Adrenal gland (tissue), 12 donors: Measurements from ENCODE around the gene RHOT1. TPM values are rescaled to one million over a fixed set of nuclear protein-coding genes. Genes with fewer than 3 reads are reported as not detected.

Experiments used
- DNase-seq, 7 donors: peaks; one replicate each; pipeline ENCODE4 v3.0.0-alpha.2; 2019 to 2020
- H3K27ac ChIP-seq, 5 donors: fragments of 200-600 bp; sonication (generic) in 4 of 5; 1 replicate in 3 of 5; 2 replicates in 2 of 5; pipeline versions ENCODE4 v1.5.1 to v1.8.0; 2016 to 2020; ENCODE audit warnings: mild to moderate bottlenecking in 1 of 5
- H3K27me3 ChIP-seq: fragments of 200-600 bp; 2 replicates; pipeline ENCODE4 v1.8.0; 2021
- H3K36me3 ChIP-seq, 2 donors: fragments of 200-600 bp; replicated peaks in 1 of 2; 1 replicate in 1 of 2; 2 replicates in 1 of 2; pipeline versions ENCODE4 v1.5.1 to v1.8.0; 2018 to 2022
- H3K4me1 ChIP-seq, 2 donors: fragments of 200-600 bp; replicated peaks in 1 of 2; 1 replicate in 1 of 2; 2 replicates in 1 of 2; pipeline versions ENCODE4 v1.5.1 to v1.8.0; 2018 to 2021
- H3K4me3 ChIP-seq, 4 donors: fragments of 200-600 bp; sonication (generic) in 3 of 4; one replicate each; pipeline ENCODE4 v1.5.1; 2016 to 2018
- H3K9me3 ChIP-seq, 3 donors: fragments of 200-600 bp; sonication (generic) in 1 of 3; replicated peaks in 1 of 3; 1 replicate in 2 of 3; 2 replicates in 1 of 3; pipeline versions ENCODE4 v1.5.1 to v1.8.0; 2016 to 2021
- POLR2A ChIP-seq, 2 donors: fragments of 450-650 bp; IDR thresholded peaks; one replicate each; pipeline ENCODE4 v1.6.1; 2017; ENCODE audit warnings: antibody characterized with exemption in 2 of 2, mild to moderate bottlenecking in 2 of 2, moderate library complexity in 1 of 2
- WGBS, 4 donors: extraction: QIAGEN DNeasy Blood & Tissue Kit in 2 of 4; methylation state at CpG; one replicate each; pipeline versions ENCODE4 v1.1.5 to v1.1.7; 2013 to 2017; 5-methylcytosine and 5-hydroxymethylcytosine counted together
- intact Hi-C, 2 donors: fragments of 100-400 bp; cut with DNase I; formaldehyde crosslinking; loops; one replicate each; pipeline versions ENCODE4 v1.14.1 to v1.15.0; 2022 to 2023
- polyA plus RNA-seq, 3 donors: library from polyadenylated mRNA; stranded (reverse); fragments of 200-250 nt in 2 of 3; fragments of 350-450 nt in 1 of 3; fragmentation: Illumina TruSeq in 1 of 3; extraction: RNeasy Lipid Tissue Mini Kit (QIAGEN cat#74804) in 1 of 3; gene quantifications; one replicate each; pipeline ENCODE4 v1.2.3, GENCODE V29; 2013 to 2014
- total RNA-seq, 9 donors: library from RNA; depleted of rRNA in 4 of 9; stranded (reverse); fragments of >200 nt in 4 of 9; fragments of 120-200 nt in 1 of 9; fragmentation: NEBNext Ultra II Directional in 1 of 9; extraction: Animal tissue kit (Norgen Biotek cat#: 25700) in 1 of 9; gene quantifications; one replicate each; pipeline versions ENCODE4 v1.1.0 to v1.2.4, GENCODE V29; 2013 to 2023
- TF ChIP-seq, protein P1 (sequence below), 6 experiments: fragments of 450-650 bp in 4 of 6; fragments of 200-600 bp in 2 of 6; sonication (generic) in 1 of 6; IDR thresholded peaks; 1 replicate in 5 of 6; 2 replicates in 1 of 6; pipeline versions ENCODE4 v1.5.1 to v1.8.0; 2016 to 2021; ENCODE audit warnings: antibody characterized with exemption in 6 of 6, mild to moderate bottlenecking in 2 of 6, moderate library complexity in 1 of 6
- donor health status: healthy with polysubstance abuse.
- donor health status: Bipolar disorder and iron deficiency.
- donor health status: DM: yes; HTN: yes; CAD: no.
- donor health status: DM: no; HTN: no; CAD: no.
- donor health status: DM: no; HTN: no; CAD: no.
- donor health status: DM: yes; HTN: yes; CAD: no.

RHOT1 gene
- total and polyA plus RNA-seq, 12 donors, result 44.2 to 97.7 (median 66.4) TPM

DNA sequence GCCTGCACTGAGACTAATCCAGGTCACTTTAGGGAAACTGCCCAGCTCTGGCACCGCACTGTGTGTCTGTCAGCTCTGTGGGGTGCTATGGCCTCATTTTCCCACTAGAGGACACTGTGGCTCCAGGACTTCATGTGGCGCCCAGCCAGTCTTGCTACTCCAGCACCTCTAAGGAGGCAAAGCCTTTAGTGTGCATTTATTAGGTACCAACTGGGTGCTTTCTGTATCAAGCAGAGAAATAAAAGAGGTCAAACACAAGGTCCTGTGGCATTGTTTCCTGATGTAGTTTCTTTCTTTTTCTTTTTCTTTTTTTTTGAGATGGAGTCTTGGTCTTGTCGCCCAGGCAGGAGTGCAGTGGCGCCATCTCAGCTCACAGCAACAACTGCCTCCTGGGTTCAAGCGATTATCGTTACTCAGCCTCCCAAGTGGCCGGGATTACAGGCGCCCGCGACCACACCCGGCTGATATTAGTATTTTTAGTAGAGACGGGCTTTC lies 110.9 kb downstream of the RHOT1 start:
- Histone ChIP-seq H3K9me3 (no peaks in the 10 kb centered on the region), H3K27me3 (no peaks in the 10 kb centered on the region), H3K4me1 (peaks cover 0 to 9% of the 10 kb centered on the region in 2 donors), H3K4me3 (no peak overlapping the region), H3K36me3 (no peaks in the 10 kb centered on the region), H3K27ac (no peak overlapping the region)
- no peak for TF ChIP-seq POLR2A (IDR thresholded peaks at IDR 0.05)
- TF ChIP-seq, protein P1, sequence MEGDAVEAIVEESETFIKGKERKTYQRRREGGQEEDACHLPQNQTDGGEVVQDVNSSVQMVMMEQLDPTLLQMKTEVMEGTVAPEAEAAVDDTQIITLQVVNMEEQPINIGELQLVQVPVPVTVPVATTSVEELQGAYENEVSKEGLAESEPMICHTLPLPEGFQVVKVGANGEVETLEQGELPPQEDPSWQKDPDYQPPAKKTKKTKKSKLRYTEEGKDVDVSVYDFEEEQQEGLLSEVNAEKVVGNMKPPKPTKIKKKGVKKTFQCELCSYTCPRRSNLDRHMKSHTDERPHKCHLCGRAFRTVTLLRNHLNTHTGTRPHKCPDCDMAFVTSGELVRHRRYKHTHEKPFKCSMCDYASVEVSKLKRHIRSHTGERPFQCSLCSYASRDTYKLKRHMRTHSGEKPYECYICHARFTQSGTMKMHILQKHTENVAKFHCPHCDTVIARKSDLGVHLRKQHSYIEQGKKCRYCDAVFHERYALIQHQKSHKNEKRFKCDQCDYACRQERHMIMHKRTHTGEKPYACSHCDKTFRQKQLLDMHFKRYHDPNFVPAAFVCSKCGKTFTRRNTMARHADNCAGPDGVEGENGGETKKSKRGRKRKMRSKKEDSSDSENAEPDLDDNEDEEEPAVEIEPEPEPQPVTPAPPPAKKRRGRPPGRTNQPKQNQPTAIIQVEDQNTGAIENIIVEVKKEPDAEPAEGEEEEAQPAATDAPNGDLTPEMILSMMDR (IDR thresholded peaks at IDR 0.05), result peak; percentile 94 to 99 (median 98)
- WGBS, 4 donors, result 49 to 57% (median 53%) methylated on average over 12 of the region's 12 CpGs
- intact Hi-C loops, result loop anchor here (2.0 kb wide), 2 partner anchors 66 to 70 kb away; no protein-coding TSS in a partner anchor
- peak; percentile 78 to 96 (median 87) for DNase-seq

DNA sequence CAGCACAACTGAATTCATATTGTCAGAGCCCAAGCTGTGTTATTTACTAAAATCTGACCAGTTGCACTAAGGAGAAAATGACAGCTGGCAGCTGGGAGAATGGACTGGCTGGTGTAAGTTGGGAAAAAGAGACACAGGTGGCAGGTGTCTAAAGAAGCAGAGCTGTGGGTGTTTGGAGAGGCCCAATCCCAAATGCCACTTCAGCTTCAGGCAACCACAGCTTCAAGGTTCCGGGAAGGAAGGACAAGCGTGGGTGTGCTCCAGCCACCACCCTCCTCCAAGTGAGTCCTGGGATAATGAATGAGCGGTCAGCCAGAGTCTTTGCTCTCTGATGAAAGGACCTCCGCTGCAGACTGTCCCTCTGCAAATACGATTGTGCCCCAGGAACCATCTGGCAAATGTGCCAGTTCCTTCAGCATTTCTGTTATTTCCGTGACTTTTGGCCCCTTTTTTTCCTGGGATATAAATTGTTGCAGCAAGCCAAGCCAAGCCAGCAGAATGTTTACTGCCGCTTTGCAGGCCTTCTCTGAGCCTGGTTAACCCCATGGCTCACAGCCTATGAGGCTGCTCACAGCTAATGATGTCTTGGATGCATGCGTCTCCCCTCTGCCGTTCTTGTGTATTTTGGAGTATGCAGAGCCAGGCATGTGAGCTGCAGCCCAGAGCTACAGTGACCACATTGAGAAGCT lies 113.9 kb downstream of the RHOT1 start:
- Histone ChIP-seq H3K27ac (no peak overlapping the region), H3K4me3 (no peak overlapping the region), H3K4me1 (peaks cover 5 to 12% of the 10 kb centered on the region in 2 donors), H3K9me3 (no peaks in the 10 kb centered on the region), H3K27me3 (no peaks in the 10 kb centered on the region), H3K36me3 (no peaks in the 10 kb centered on the region)
- DNase-seq, result peak in 2 of 7 donors; percentile 19 to 38
- TF ChIP-seq, protein P1 (IDR thresholded peaks at IDR 0.05), result no peak
- no peak for TF ChIP-seq POLR2A (IDR thresholded peaks at IDR 0.05)
- WGBS, 4 donors, result 36 to 49% (median 41%) methylated on average over 7 to 9 of the region's 9 CpGs
- intact Hi-C loops, result no loop called here

DNA sequence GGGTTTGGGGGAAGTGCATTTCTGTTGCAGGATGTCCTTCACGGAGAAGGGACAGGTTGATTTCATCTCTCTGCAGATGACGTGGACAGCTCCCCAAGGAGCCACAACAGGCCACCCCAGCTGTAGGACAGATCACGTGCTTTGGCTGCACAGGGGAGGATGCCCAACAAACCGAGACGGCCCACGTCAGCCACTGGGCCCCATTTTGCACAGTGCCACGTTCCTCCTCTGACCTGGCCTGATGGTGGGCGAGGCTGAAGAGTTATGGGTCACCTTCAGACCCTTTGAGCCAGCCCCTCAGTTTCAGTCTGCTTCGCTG lies 114.4 kb downstream of the RHOT1 start:
- H3K36me3 ChIP-seq, result no peaks in the 10 kb centered on the region
- H3K4me3 ChIP-seq, result no peak overlapping the region
- 38 to 85% (median 78%) methylated on average over 2 to 9 of the region's 9 CpGs for WGBS, 4 donors
- TF ChIP-seq, protein P1 (IDR thresholded peaks at IDR 0.05), result no peak
- no peak for TF ChIP-seq POLR2A (IDR thresholded peaks at IDR 0.05)
- DNase-seq, result no peak
- intact Hi-C loops, result no loop called here
- peaks cover 5 to 12% of the 10 kb centered on the region in 2 donors for H3K4me1 ChIP-seq
- no peaks in the 10 kb centered on the region for H3K27me3 ChIP-seq
- no peak overlapping the region for H3K27ac ChIP-seq
- H3K9me3 ChIP-seq, result no peaks in the 10 kb centered on the region

DNA sequence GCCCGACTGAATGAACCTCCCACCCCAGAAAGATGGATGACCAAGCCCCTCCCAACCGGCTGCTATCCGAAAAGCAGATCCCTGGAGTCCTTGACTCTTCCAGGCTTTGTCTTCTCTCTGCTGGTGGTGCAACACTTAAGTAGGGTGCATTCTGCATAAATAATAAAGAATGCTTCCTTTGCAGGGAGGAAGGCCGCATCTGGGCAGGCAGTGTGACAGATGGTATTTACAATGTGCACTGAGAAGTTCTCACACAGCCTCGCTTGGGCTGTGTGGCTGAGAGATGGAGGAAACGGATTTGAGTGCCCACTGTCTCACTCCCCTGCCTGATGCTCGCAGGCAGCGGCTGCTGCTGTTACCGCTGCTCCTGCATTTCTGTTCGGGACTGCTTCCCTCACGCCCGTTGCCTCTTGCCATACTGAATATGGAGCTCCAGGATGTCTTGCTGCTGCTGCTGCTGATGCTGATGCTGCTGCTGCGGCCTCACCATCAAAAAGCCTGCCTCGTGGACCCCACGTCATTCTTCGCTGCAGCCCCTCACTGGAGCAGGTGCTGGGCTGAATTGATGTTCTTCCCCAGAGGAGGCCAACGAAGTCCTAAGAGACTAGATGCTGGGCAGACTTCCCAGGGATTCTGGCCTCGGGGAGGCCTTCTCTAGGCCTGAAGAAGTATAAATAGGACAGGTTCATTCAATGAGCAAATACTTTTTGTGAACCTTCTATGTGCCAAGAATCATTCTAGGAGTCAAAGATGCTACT lies 116.3 kb downstream of the RHOT1 start:
- TF ChIP-seq POLR2A (IDR thresholded peaks at IDR 0.05), result no peak
- TF ChIP-seq, protein P1 (IDR thresholded peaks at IDR 0.05), result no peak
- Histone ChIP-seq H3K4me3 (no peak overlapping the region), H3K27ac (no peak overlapping the region), H3K4me1 (peaks cover 5 to 12% of the 10 kb centered on the region in 2 donors), H3K27me3 (no peaks in the 10 kb centered on the region), H3K9me3 (no peaks in the 10 kb centered on the region), H3K36me3 (no peaks in the 10 kb centered on the region)
- intact Hi-C loops, result no loop called here
- 60 to 67% (median 65%) methylated on average over 9 to 18 of the region's 18 CpGs for WGBS, 4 donors
- DNase-seq, result no peak
